Lower leg skin (tissue), 3 donors: ENCODE results near the gene TRIM65.

Source experiments
- POLR2A ChIP-seq, 2 donors: fragments of 450-650 bp; IDR thresholded peaks; one replicate each; pipeline ENCODE4 v1.6.1; 2016 to 2017; ENCODE audit warnings: antibody characterized with exemption in 2 of 2, mild to moderate bottlenecking in 1 of 2, moderate library complexity in 1 of 2
- TF ChIP-seq, protein P1 (sequence below), 3 donors: fragments of 450-650 bp; IDR thresholded peaks; one replicate each; pipeline ENCODE4 v1.5.1; 2016; ENCODE audit warnings: antibody characterized with exemption in 3 of 3, mild to moderate bottlenecking in 3 of 3, moderate library complexity in 2 of 3

- TF ChIP-seq, protein P1, sequence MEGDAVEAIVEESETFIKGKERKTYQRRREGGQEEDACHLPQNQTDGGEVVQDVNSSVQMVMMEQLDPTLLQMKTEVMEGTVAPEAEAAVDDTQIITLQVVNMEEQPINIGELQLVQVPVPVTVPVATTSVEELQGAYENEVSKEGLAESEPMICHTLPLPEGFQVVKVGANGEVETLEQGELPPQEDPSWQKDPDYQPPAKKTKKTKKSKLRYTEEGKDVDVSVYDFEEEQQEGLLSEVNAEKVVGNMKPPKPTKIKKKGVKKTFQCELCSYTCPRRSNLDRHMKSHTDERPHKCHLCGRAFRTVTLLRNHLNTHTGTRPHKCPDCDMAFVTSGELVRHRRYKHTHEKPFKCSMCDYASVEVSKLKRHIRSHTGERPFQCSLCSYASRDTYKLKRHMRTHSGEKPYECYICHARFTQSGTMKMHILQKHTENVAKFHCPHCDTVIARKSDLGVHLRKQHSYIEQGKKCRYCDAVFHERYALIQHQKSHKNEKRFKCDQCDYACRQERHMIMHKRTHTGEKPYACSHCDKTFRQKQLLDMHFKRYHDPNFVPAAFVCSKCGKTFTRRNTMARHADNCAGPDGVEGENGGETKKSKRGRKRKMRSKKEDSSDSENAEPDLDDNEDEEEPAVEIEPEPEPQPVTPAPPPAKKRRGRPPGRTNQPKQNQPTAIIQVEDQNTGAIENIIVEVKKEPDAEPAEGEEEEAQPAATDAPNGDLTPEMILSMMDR (IDR thresholded peaks at IDR 0.05) = no peak
- TF ChIP-seq POLR2A (IDR thresholded peaks at IDR 0.05) = no peak
Observed at GRCh38 chr17:75914643-75915267, 18.0 kb upstream of the TRIM65 start.
